HG02588 (cell line): ENCODE results near the gene ENDOV.

ENCODE experiments used
- ATAC-seq: cut with Tn5 transposase; IDR thresholded peaks from one replicate; pipeline ENCODE4 v1.9.1; 2021; ENCODE audit warnings: mild to moderate bottlenecking, moderate library complexity; ENCODE audit not compliant: unreplicated experiment

The ENDOV gene

GRCh38 chr17:80414803-80415625 lies at the start of gene ENDOV:
TSS of gene ENDOV (plus strand) at chr17:80415167. CDS start at chr17:80415195, 28 bp downstream.
- peak; percentile 91 for ATAC-seq

- ATAC-seq: no peak
Measured at GRCh38 chr17:80365983-80366382, 49.0 kb upstream of the ENDOV start.

- no peak for ATAC-seq
Measured at GRCh38 chr17:80367503-80367902, 47.5 kb upstream of the ENDOV start.

GRCh38 chr17:80371196-80371595 lies 43.8 kb upstream of the ENDOV start:
- ATAC-seq: no peak

- no peak for ATAC-seq
Measured at GRCh38 chr17:80372456-80372855, 42.5 kb upstream of the ENDOV start.

- no peak for ATAC-seq
Measured at GRCh38 chr17:80372922-80373570, 41.9 kb upstream of the ENDOV start.

GRCh38 chr17:80374039-80374731 lies 40.8 kb upstream of the ENDOV start:
- ATAC-seq: no peak

- ATAC-seq: no peak
Measured at GRCh38 chr17:80374732-80375585, 40.0 kb upstream of the ENDOV start.

GRCh38 chr17:80376531-80376930 lies 38.4 kb upstream of the ENDOV start:
- no peak for ATAC-seq

- no peak for ATAC-seq
Measured at GRCh38 chr17:80377798-80378197, 37.2 kb upstream of the ENDOV start.

GRCh38 chr17:80379348-80379747 lies 35.6 kb upstream of the ENDOV start:
- ATAC-seq: no peak

GRCh38 chr17:80380068-80380467 lies 34.9 kb upstream of the ENDOV start:
- no peak for ATAC-seq

- ATAC-seq: no peak
Measured at GRCh38 chr17:80380555-80381002, 34.4 kb upstream of the ENDOV start.

GRCh38 chr17:80381416-80381923 lies 33.5 kb upstream of the ENDOV start:
- no peak for ATAC-seq

- no peak for ATAC-seq
Measured at GRCh38 chr17:80382446-80382845, 32.5 kb upstream of the ENDOV start.

- no peak for ATAC-seq
Measured at GRCh38 chr17:80382956-80383355, 32.0 kb upstream of the ENDOV start.

- no peak for ATAC-seq
Measured at GRCh38 chr17:80384078-80384960, 30.6 kb upstream of the ENDOV start.

- ATAC-seq: no peak
Measured at GRCh38 chr17:80385046-80385445, 29.9 kb upstream of the ENDOV start.

- ATAC-seq: no peak
Measured at GRCh38 chr17:80386341-80386740, 28.6 kb upstream of the ENDOV start.

- no peak for ATAC-seq
Measured at GRCh38 chr17:80387071-80387470, 27.9 kb upstream of the ENDOV start.
